Hematopoietic multipotent progenitor cell treated with erythropoietin and hydrocortisone succinate and interleukin-3 and kit ligand, for 6 days (in vitro differentiated cells): ENCODE data around the gene KLHDC8A.
A peak's percentile ranks its signal among the peaks of the same experiment; 100 is the strongest.
"Not testable (repeated sequence)": the region's sequence is repeated elsewhere in the genome, so short reads cannot be mapped to it uniquely, and the experiment has no call there.

Experiments
- DNase-seq: peaks from one replicate; pipeline ENCODE4 v3.0.0-alpha.2; 2015

Gene KLHDC8A, protein sequence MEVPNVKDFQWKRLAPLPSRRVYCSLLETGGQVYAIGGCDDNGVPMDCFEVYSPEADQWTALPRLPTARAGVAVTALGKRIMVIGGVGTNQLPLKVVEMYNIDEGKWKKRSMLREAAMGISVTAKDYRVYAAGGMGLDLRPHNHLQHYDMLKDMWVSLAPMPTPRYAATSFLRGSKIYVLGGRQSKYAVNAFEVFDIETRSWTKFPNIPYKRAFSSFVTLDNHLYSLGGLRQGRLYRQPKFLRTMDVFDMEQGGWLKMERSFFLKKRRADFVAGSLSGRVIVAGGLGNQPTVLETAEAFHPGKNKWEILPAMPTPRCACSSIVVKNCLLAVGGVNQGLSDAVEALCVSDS

DNA sequence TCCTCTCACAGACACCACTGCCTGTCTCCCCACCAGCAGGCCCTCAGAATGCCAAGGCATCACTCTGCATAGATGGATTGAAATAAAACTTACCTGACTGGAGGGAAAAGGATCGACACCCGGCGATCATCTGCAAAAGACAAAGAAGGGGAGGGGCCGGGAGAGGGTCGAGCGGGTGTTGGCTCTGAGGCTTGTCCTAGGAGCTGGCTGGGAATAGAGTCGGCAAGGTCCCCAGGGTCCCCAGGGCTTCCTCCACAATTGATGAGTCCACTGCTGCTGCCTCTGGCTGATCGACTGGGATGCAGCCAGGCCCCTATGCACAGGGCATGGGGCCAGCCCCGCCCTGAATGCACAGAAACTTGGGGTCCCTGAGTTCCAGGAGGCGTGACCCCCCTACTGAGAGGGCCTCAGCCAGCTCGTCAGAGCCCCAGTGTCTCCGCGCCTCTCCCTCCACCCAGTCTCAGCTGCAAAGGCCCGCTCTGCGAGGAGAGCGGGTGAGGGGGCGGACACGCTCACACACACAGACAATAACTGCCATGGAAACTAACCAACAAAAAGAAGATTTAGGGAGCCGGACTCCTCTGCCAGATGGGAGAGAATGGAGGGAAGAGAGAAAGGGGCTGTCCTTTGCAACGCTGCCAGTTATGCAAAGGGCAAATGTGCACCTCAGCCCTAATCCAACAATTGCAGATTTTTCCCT, at the start of gene KLHDC8A:
TSS of gene KLHDC8A (minus strand) at position 483 of the 700 bp plus-strand sequence. CDS start 13,318 bp downstream, outside the sequence.
- no peak for DNase-seq

DNA sequence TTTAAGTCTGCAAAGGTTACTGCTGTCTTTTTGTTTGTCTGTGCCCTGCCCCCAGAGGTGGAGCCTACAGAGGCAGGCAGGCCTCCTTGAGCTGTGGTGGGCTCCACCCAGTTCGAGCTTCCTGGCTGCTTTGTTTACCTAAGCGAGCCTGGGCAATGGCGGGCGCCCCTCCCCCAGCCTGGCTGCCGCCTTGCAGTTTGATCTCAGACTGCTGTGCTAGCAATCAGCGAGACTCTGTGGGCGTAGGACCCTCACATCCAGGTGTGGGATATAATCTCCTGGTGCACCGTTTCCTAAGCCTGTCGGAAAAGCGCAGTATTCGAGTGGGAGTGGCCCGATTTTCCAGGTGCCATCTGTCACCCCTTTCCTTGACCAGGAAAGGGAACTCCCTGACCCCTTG, 49.5 kb upstream of the KLHDC8A start:
- not testable (repeated sequence) for DNase-seq

DNA sequence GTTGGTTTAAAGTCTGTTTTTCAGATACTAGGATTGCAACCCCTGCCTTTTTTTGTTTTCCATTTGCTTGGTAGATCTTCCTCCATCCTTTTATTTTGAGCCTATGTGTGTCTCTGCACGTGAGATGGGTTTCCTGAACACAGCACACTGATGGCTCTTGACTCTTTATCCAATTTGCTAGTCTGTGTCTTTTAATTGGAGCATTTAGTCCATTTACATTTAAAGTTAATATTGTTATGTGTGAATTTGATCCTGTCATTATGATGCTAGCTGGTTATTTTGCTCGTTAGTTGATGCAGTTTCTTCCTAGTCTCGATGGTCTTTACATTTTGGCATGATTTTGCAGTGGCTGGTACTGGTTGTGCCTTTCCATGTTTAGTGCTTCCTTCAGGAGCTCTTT, 47.8 kb upstream of the KLHDC8A start:
- DNase-seq, result not testable (repeated sequence)

DNA sequence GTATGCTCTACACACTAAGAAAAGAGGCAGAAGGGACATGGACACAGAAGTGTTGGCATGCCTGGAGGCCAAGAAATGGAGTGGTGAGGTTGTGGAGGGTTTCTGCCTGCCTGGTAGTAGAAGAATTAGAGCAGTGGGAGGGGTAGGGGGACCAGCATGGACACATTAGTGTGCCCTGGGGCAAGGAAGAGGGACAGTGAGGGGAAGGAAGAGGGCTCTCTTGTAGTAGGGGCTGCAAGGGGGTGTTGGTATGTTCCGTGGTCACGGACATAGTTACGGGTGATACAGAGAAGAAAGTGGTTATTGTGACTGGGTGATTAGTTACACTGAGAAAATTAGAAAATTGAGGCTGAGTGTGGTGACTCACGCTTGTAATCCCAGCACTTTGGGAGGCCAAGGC, 41.9 kb upstream of the KLHDC8A start:
- DNase-seq, result no peak

DNA sequence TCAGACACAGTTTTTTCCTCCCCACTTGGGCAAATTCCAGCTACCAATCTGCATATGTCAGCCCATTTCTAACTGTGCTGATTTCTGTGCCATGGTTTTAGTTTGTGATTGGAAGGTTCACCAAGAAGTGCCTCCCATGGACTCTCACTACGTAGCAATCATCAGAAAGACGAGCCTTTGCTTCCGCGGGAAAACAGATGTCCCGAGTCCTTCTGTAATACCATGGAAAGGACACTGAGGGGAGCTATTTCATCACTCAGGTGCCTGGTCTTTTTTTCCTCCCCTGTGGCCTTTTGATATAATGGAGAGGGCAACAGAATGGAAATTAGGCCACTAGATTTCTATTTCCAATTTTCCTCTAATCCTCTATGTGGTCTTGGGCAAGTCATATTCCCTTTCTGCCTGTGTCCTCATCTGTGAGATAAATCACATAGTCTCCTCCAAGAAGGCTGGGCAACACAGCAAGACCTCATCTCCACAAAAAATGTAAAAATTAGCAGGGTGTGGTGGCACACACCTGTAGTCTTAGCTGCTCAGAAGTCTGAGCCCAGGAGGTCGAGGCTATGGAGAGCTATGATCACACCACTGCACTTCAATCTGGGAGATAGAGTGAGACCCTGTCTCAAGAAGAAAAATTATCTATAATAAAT, 40.4 kb upstream of the KLHDC8A start:
- peak; percentile 77 for DNase-seq

DNA sequence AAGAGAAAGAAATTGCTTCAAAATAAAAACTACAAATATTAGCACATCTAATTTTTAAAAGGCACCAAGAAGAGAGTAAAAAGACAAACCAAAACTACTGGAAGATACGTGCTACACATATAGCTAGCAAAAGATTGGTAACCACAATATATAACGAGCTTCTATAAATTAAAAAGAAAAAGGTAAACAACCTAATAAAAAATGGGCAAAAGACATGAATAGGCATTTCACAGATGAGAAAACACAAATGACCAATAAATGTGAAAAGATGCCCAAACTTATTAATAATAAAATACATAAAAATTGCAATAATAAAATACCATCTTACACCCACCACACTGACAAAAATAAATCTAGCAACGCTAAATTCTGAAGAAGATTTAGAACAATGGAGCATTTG, 38.9 kb upstream of the KLHDC8A start:
- no peak for DNase-seq

DNA sequence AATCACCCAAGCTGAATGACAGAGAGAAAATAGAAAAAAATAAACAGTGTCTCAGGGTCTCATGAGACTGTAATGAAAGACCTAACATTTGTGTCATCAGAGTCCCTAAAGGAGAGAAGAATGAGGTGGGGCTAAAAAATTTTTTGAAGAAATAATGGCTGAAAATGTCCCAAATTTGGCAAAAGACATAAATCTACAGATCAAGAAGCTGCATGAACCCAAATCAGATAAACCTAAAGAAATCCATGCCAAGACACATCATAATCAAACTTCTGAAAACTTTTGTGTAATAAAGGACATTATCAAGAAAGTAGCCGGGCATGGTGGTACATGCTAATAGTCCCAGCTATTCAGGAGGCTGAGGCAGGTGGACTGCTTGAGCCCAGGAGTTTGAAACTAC, 35.9 kb upstream of the KLHDC8A start:
- no peak for DNase-seq

DNA sequence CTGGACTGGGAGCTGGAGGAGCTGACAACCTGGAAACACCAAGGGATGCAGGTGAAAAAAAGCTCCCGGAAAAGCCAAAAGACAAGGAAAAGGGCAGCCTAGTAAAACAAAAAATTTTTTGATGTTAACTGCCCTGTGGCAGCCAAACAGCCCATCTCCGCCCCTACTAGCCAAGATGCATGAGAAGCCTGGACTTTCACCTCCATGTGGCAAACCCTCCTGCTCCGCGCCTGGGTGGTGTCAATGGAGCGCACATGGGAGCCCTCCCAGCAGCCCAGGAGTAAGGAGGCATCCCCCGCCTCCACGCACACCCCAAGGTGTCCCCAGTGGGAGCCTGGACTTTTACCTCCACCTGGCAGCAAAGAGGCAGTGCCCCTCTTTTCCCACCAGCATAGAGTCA, 34.7 kb upstream of the KLHDC8A start:
- no peak for DNase-seq

DNA sequence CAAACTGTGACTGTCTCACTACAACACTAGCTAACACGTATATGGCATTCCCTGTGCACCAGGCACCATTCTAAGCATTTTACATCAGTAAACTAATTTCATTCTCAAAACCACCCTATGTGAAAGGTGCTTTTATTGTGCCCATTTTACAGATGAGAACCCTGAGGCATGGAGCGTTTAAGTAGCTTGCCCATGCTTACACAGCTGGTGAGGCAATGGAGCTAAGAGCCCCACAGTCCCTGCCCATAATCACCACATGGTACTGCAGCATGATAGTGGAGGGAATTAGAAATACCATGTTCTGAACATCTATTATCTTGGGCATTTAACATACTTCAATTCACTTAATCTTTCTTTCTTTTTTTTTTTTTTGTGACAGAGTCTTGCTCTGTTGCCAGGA, 31.1 kb upstream of the KLHDC8A start:
- no peak for DNase-seq

DNA sequence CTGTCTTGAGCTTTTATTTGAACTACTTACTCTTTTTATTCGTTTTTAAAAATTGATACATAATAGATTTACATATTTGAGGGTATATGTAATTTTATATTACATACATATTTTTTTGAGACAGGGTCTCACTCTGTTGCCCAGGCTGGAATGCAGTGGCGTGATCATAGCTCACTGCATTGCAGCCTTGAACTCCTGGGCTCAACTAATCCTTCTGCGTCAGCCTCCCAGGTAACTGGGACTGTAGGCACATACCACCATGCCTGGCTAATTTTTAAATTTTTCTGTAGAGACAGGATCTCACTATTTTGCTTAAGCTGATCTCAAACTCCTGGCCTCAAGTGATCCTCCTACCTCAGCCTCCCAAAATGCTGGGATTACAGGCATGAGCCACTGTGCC, 26.3 kb upstream of the KLHDC8A start:
- DNase-seq, result not testable (repeated sequence)

DNA sequence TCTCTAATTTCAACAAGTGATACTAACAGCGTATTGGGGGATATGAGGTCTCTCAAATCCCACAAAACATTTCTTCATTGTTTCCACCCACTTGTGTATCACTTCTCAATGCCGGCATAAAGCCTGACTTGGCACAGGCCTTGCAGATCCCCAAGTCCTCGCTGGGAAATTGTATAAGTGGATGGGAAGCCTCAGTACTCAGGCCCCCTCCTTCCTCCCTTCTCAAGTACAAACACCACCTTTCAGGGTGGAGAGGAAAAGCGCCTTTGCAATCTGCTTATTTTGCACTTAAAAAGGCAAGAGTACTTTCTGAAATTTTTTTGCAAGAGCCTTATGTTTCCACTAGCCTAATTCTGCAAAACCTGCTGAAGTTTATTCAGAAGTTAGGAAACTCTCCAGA, 25.8 kb upstream of the KLHDC8A start:
- no peak for DNase-seq

DNA sequence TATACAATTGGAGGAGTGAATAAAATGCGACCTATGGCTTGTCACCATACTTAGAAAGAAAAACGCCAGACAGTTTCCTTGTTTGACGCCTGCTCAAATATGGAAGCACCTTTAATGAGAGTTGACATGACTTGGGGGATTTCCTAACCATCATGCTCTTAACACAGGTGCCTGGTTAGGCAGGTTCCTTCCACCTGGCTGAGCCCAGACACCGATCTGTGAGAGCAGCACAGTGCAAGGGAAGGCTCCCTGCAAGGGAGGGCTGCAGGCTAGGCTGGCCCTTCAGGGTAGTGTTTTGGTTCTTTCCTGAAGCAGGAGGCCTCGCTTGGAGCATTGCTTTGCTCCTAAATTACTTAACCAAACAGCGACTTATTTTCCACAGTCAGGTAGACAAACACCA, 24.6 kb upstream of the KLHDC8A start:
- no peak for DNase-seq

DNA sequence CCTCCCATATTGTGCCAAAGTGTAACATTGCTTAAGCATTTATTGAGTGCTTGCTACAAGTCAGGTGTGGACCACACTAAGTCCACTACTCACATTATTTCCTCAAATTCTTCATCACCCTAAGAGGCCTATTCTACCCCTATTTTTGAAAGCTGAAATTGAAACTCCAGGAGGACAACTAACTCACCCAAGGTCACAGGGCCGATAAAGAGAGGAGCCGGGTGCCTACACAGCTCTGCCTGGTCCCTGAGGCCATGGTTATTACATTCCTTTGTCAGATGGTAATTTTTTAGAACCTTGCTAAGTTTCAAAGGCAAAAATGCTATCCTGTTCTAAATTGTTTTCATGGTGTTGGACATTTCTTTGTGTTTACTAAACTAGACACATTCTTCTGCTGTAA, 24.2 kb upstream of the KLHDC8A start:
- no peak for DNase-seq

DNA sequence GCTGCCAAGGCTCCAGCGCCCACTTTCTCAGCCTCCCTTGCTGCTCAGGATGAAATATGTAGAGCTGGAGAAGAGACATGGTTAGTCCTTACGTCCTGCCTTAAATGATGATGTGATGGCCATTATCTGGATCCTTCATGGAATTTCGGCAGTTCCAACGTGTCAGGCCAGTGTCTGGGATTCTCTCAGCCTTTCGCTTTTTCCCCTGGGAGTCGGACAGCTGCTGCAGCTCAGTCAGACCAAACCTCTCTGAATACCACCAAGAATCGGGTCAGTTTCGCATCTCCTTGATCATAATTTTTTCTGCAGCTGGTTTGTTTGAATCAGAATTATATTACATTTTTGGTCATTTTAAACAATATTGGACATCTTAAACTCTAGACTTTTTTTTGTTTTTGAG, 22.3 kb upstream of the KLHDC8A start:
- DNase-seq, result no peak

DNA sequence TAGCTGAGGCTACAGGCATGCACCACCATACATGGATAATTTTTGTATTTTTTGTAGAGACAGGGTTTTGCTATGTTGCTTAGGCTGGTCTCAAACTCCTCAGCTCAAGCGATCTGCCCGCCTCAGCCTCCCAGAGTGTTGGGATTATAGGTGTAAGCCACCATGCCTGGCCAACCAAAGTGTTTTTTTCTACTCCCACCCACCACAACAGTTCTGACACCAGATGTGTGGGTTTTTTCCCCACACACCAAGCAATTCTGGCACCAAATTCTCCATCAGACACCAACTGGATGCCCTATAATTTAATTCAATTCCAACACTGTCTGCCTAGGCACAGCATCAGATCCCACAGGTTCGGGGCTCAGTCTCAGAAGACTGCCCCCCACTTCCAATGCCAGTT, 20.6 kb upstream of the KLHDC8A start:
- DNase-seq, result no peak

DNA sequence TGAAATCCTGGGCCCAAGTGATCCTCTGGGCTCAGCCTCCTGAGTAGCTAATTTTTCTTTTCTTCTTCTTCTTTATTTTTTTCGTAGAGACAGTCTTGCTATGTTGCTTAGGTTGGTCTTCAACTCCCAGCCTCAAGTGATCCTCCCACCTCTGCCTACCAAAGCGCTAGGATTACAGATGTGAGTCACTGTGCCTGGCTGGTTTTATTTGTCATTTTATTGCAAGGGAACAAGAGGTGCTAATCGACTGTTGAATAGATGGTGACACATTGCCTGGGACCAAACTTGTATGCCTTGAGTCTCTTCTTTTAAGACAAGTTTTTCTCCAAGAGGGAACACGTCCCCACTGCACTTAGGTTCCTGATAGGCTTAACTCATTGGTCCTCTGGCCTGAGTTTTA, 20.0 kb upstream of the KLHDC8A start:
- DNase-seq, result no peak

DNA sequence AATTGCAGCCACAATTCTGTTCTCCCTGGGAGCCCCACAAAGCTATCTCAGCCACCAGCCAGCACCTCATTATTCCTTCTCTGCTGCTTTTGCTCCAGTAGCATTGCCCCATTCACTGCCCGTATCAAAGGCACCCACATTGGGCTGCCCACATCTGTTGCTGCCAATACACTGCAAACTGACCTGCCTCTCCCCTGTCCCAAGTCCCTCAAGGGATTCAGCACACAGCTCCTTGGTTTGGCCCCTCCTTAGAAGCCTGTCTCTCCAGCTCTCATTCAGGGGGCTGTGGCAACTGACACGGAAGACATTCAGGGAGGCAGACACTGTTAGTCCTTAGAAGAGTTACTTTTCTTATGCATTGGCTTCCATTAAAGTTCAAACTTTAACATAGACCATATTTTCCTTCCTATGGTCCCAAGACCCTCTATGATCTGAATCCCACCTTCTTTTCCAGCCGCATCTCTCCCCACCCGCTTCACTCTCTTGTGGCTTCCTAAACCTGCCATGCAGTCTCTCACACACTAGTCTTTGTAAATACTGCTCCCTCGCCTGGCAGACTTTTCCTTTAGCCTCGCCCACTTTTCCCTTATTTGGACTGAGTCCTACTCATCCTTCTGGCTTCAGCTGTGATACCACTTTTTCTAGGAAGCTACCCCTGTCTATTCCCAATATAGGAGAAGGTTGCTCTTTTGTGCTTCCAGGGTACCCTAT, 19.3 kb upstream of the KLHDC8A start:
- no peak for DNase-seq

DNA sequence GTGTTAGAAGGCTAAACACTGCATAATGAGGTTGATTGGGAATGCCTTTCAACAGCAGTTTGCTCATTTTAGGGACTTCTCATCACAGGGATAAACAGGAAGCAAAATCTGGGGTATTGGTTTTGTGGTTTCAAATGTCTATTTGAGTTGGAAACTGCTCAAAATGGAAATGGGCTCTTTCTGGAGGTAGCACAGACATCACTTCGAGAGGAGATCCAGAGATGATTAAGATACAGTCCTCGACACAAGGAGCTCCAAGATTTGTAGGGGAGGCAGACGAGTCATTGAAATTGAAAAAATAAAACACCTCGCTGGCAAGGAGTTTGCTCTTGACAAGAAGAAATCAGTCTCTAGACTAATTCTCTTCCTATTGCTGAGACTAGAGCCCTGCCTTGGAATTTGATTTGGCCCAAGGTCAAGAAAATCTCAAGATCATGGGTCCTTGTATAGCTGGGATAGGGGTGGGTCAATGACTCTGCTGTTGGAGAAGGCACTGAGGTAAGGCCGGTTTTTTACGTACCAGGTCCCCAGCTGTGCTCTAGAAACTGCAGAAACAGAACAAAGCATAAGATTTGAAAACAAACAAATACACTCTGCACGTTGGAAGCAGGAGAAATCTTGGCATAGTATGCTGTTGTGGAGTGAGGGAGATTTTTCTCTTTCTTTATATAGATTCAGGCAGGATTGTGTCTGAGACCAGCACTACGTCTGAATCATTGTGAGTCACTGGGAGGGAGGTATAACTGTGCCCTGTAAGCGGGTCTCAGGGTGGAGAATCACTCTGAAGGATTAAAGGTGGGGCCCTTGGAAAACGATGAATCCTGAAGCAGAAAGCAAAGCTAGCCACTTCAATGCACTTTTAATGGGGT, 17.7 kb upstream of the KLHDC8A start:
- DNase-seq, result no peak

DNA sequence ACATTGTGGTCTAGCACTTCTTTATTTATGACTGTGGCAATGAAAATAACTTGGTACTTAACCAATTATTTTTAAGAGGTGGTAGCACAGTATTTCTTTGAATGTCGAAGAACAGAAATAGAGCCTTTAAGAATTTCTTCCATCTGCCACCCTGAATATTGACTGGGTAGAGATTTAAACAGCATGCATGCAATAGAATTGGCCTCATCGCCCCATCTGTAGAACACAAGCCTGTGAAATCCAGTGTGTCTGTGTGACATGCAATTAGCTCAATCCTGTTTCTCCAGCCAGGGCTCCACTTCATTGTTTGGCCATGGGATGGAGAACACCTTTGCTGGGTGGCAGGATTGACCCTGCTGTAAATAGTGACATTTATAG, 17.1 kb upstream of the KLHDC8A start:
- no peak for DNase-seq

DNA sequence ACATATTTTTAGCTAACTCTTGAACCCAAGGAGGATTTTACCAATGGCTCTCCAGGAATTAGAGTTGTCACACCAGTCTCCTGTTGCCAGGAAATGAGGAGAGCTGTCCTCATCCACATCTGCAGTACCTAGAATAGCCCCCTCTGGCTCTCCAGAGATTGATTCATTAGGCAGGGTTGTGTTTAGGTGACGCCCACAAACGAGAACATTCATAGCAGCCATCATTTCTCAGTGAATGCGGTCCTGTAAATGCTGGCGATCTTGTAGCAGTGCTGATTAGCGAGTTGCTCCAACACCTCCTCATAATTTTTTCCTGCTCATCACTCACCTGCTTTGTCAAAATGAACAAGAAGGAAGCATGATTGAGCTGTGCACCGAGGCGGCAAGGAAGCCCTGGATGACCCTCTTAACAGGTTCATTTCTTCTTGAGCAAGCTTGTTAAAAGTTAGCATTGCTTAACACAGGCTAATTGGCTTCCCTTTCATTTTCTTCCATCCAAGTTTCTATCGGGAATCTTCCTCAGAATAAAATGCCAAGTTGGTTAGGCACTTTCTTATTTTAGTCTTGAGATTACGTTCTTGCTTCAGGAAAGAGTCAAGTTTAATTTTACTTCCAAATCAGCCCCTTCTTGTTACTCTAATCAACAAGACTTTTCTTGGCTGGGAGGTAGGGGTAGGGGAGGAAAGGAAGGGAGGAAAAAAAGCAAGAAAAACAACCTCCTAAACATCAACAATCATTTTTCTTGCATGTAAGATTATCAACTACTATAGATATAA, 16.5 kb upstream of the KLHDC8A start:
- DNase-seq, result no peak

DNA sequence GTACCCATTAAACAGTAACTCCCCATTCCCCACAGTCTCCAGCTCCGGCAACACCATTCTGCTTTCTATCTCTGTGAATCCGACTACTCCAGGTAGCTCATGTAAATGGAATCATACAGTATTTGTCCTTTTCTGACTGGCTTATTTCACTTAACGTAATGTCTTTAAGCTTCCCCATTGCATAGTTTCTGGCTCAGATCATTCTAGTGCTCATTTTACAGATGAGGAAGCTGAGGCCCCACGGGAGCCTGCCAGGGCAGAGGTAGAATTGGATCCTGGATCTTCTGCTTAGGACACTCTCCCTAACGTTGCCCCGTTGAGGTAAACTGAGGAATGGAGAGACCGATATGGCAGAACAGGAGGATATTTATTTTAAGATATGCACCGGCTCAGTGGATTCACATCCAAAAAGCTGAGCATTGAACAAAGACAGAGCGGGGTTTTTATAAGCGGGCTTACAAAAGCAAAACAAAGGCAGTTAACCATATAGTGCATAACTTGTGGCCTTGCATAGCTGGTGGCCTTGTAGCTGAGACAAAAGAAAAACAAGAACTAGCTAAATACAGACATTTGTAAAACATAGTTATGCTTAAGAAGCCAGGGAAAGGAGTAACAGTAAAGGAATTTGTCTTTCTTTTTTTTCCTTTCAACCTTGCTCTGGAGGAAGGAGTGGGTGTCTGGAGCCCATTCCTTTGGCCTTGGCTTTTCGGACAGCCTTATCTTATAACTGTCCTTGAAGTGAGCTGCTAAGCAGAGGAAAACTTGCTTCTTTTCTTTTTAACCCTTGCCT, 15.3 kb upstream of the KLHDC8A start:
- DNase-seq, result no peak
